Lung (tissue), 12 donors: ENCODE results near the gene STRA6. TPM values are rescaled to one million over a fixed set of nuclear protein-coding genes. Genes with fewer than 3 reads are reported as not detected.

Experiments
- ATAC-seq: fragments of 200-7000 bp; cut with Tn5 transposase; one replicate; pipeline ENCODE4 v1.9.1; 2020; ENCODE audit warnings: moderate number of reproducible peaks; ENCODE audit not compliant: insufficient read depth, low FRiP score
- DNase-seq, 3 donors: peaks; one replicate each; pipeline ENCODE4 v3.0.0-alpha.2; 2013 to 2017
- H3K27ac ChIP-seq, 2 donors: one replicate each; pipeline ENCODE4 v1.5.1; 2013; ENCODE audit warnings: mild to moderate bottlenecking in 2 of 2, moderate library complexity in 2 of 2, control low read depth in 1 of 2, inconsistent platforms in 1 of 2, low read depth in 1 of 2, low read length in 1 of 2
- H3K27me3 ChIP-seq, 3 donors: one replicate each; pipeline ENCODE4 v1.5.1; 2013; ENCODE audit warnings: low read length in 2 of 3; ENCODE audit not compliant: control insufficient read depth in 3 of 3, insufficient read depth in 3 of 3
- H3K36me3 ChIP-seq, 4 donors: one replicate each; pipeline ENCODE4 v1.5.1; 2013; ENCODE audit warnings: low read length in 4 of 4, mild to moderate bottlenecking in 1 of 4, moderate library complexity in 1 of 4; ENCODE audit not compliant: control insufficient read depth in 4 of 4, insufficient read depth in 4 of 4
- H3K4me1 ChIP-seq, 5 donors: one replicate each; pipeline ENCODE4 v1.5.1; 2013; ENCODE audit warnings: low read length in 5 of 5, mild to moderate bottlenecking in 2 of 5, moderate library complexity in 1 of 5; ENCODE audit not compliant: control insufficient read depth in 5 of 5, insufficient read depth in 5 of 5
- H3K4me3 ChIP-seq: one replicate; pipeline ENCODE4 v1.5.1; 2013; ENCODE audit warnings: mild to moderate bottlenecking, control low read depth, moderate library complexity
- H3K9ac ChIP-seq, 2 donors: one replicate each; pipeline ENCODE4 v1.5.1; 2013; ENCODE audit warnings: low read length in 2 of 2, control low read depth in 1 of 2; ENCODE audit not compliant: insufficient read depth in 1 of 2
- H3K9me3 ChIP-seq, 4 donors: one replicate each; pipeline ENCODE4 v1.5.1; 2013; ENCODE audit warnings: low read length in 3 of 4, mild to moderate bottlenecking in 1 of 4, moderate library complexity in 1 of 4; ENCODE audit not compliant: control insufficient read depth in 4 of 4, insufficient read depth in 3 of 4
- CTCF ChIP-seq: IDR thresholded peaks from 2 replicates; pipeline ENCODE4 v1.5.1; 2012; ENCODE audit warnings: mild to moderate bottlenecking; ENCODE audit errors: control extremely low read depth, extremely low read depth
- WGBS, 2 donors: extraction: QIAGEN DNeasy Blood & Tissue Kit; methylation state at CpG; one replicate each; pipeline ENCODE4 v1.1.7; 2013; 5-methylcytosine and 5-hydroxymethylcytosine counted together
- polyA plus RNA-seq, 2 donors: library from polyadenylated mRNA; stranded (reverse); fragments of 200-250 nt; gene quantifications; one replicate each; pipeline ENCODE4 v1.2.1, GENCODE V29; 2013
- total RNA-seq, 2 donors: library from RNA; depleted of rRNA in 1 of 2; stranded (reverse); fragments of >200 nt in 1 of 2; gene quantifications; one replicate each; pipeline ENCODE4 v1.2.1, GENCODE V29; 2014 to 2021
- donor health status: control.
- donor health status: control.
- donor health status: Bipolar disorder and iron deficiency.
- donor health status: healthy.
- donor health status: DM: yes; HTN: yes; CAD: no.

STRA6 gene
- total and polyA plus RNA-seq, 4 donors = 0.40 to 2.6 (median 0.78) TPM

- H3K4me1 ChIP-seq = peaks cover 0 to 45% (median 16%) of the 10 kb centered on the region in 5 donors
Measured at GRCh38 chr15:74132681-74133651, 69.6 kb downstream of the STRA6 start.

DNA sequence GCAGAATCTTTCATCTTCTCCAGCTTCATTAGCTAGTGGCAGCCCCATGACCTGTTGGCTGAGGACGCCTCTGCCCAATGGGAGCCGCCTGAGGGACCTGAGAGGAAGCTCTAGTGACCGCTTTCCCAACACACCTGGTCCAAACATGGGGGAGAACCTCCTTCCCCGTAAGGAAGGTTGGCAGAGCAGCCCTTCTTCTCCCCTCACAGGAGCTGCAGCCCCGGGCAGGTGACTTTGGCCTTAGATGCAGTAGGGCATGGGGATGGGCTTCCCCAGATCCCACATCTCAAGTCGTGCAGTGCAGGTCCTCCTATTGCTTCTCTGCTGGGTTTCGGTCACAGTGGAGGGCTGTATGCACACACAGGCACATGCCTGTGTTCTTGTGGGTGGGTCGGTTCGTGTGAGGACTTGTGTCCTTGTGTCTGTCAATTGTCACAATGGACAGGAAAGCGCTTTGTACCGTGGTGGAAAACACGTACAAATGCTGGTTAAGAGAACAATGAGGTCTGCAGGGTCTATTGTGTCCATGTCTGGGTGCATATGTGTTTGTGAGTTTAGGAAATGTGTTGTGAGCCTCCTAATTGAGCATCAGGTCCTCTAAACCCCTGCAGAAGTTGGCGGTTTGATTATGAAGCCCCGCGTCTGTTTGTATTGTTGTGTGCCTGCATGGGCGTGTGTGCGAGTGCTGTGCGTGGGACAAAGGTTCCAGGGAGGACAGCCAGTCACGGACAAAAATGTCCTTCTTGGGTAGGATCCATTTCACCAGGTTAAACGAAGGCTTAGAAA lies 70.8 kb downstream of the STRA6 start:
- 22 to 26% methylated on average over 20 of the region's 20 CpGs for WGBS, 2 donors
- H3K36me3 ChIP-seq = no peaks in the 10 kb centered on the region
- no peak overlapping the region for H3K4me3 ChIP-seq
- no peak overlapping the region for H3K9ac ChIP-seq
- no peak for TF ChIP-seq CTCF
- DNase-seq (peak in 2 of 3 donors; percentile 4 to 40), ATAC-seq (no peak)
- peaks cover 0 to 36% (median 18%) of the 10 kb centered on the region in 5 donors for H3K4me1 ChIP-seq
- peaks cover 0 to 8% (median 0%) of the 10 kb centered on the region in 4 donors for H3K9me3 ChIP-seq
- H3K27me3 ChIP-seq = peaks cover 8 to 84% (median 68%) of the 10 kb centered on the region in 3 donors
- H3K27ac ChIP-seq = peak overlapping the region in 1 of 2 donors; percentile 22

More at GRCh38 chr15:74132681-74133651, 69.6 kb downstream of the STRA6 start:
- Histone ChIP-seq H3K36me3 (no peaks in the 10 kb centered on the region), H3K9ac (no peak overlapping the region), H3K4me3 (no peak overlapping the region), H3K27me3 (peaks cover 8 to 85% (median 62%) of the 10 kb centered on the region in 3 donors), H3K9me3 (peaks cover 0 to 8% (median 0%) of the 10 kb centered on the region in 4 donors), H3K27ac (peak overlapping the region in 1 of 2 donors; percentile 22)
- WGBS, 2 donors = 18 to 31% methylated on average over 89 to 90 of the region's 90 CpGs
- ATAC-seq (no peak), DNase-seq (peak in 2 of 3 donors; percentile 17 to 23)
- TF ChIP-seq CTCF = no peak

GRCh38 chr15:74130849-74131627 lies 71.5 kb downstream of the STRA6 start:
- ATAC-seq = no peak
- TF ChIP-seq CTCF = no peak
- Histone ChIP-seq H3K27me3 (peaks cover 8 to 90% (median 70%) of the 10 kb centered on the region in 3 donors), H3K4me1 (peaks cover 0 to 34% (median 18%) of the 10 kb centered on the region in 5 donors), H3K27ac (peak overlapping the region in 1 of 2 donors; percentile 10), H3K9ac (no peak overlapping the region), H3K9me3 (peaks cover 0 to 8% (median 0%) of the 10 kb centered on the region in 4 donors), H3K36me3 (no peaks in the 10 kb centered on the region), H3K4me3 (no peak overlapping the region)
- WGBS, 2 donors = 11 to 28% methylated on average over 28 of the region's 28 CpGs
- no peak for DNase-seq
